Measurements from ENCODE around the gene NT5C3A.
"Not testable (repeated sequence)": the region's sequence is repeated elsewhere in the genome, so short reads cannot be mapped to it uniquely, and the experiment has no call there.

Gene NT5C3A

DNA sequence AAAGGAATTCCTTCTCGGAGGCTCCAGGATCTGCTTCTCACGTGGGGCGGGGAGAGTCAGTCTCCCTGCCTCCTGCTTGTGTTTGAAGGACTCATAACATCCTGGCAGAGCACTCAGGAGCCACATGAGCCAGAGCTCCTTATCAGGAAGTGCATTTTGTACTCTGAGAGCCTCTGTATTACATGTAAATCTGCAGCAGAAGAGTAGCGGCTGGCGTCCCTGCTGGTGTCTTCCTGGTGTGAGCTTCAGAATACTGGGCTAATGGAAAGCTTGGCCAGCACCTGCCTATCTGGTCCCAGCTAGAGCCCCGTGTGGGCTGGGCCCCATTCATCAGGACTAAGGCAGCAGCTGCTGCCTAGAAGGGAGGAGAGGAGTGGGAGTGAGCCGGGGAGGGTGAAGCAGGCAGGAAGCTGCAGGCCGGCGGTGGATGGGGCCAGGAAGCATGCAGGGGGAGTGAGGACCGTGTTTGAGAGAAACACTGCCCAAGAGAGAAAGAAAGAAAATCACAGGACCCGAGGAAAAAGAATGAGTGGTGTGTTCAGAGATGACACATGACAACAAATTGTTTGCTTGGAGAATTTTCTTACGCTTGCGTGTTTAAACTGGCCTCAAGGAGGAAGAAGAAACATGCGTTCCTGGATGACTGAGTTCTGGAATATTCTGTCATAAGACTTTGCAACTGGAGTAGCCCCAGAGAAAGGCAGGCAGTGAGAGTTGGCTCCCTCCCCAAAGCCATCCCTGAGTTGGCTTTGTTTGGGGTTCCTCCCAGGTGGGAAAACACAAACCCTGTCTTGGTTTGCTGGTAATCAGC, 64.0 kb downstream of the NT5C3A start:
- not testable (repeated sequence) for H3K27me3 ChIP-seq (ENCODE audit: insufficient read depth, low read depth); H2AFZ ChIP-seq (ENCODE audit: low read depth); H3K27ac ChIP-seq; H3K9ac ChIP-seq; H4K20me1 ChIP-seq (ENCODE audit: insufficient read depth); H3K79me2 ChIP-seq (ENCODE audit: insufficient read depth, low read depth); H3K4me3 ChIP-seq (IDR thresholded peaks at IDR 0.05; ENCODE audit: insufficient read depth, low read depth, low read length); H3K4me1 ChIP-seq (ENCODE audit: low read depth, poor library complexity, severe bottlenecking); H3K36me3 ChIP-seq (ENCODE audit: insufficient read depth); H3K4me2 ChIP-seq

DNA sequence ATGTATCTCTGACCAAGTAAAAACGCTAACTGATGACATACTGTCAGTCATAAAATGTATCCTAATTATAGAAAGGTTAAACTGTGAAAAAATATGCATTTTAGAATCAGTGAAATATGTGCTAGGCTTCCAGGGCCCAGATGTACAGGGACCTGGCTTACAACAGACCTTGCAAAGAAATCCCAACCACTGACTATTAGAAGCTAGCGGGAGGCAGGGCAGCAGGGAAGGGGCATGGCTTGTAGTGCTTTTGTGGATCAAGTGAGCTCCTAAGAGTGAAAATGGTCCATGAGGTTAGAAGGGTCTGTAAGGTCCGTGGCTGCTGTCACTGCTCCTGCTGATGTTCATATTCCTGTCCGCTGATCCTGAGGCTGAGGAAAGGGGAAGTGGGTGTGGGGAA, 64.6 kb downstream of the NT5C3A start:
- H4K20me1 ChIP-seq (ENCODE audit: insufficient read depth); H3K36me3 ChIP-seq (ENCODE audit: insufficient read depth); H3K4me3 ChIP-seq (IDR thresholded peaks at IDR 0.05; ENCODE audit: insufficient read depth, low read depth, low read length); H3K4me2 ChIP-seq; H3K4me1 ChIP-seq (ENCODE audit: low read depth, poor library complexity, severe bottlenecking); H3K27me3 ChIP-seq (ENCODE audit: insufficient read depth, low read depth); H3K79me2 ChIP-seq (ENCODE audit: insufficient read depth, low read depth); H3K9ac ChIP-seq; H3K27ac ChIP-seq; H2AFZ ChIP-seq (ENCODE audit: low read depth): not testable (repeated sequence)

DNA sequence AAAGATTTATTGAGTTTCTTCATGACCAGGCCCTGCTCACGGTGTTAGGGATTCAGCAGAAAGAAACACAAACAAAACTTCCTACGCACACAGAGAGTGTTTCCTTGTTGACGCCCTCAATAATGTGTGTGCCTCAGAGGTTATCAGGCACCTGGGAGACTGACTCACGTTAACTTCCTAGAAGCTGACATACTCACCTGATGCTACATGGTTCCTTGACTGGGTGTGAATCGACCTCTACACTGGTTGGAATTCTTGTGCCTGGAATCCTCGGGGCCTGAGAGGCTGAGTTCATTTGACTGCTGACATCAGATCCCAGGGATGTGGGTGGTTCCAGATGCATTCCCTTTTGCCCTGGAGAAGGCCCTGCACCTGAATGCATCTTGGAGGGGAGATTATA, 69.8 kb downstream of the NT5C3A start:
- H4K20me1 ChIP-seq (ENCODE audit: insufficient read depth); H3K4me1 ChIP-seq (ENCODE audit: low read depth, poor library complexity, severe bottlenecking); H3K27me3 ChIP-seq (ENCODE audit: insufficient read depth, low read depth); H3K9ac ChIP-seq; H3K27ac ChIP-seq; H3K4me3 ChIP-seq (IDR thresholded peaks at IDR 0.05; ENCODE audit: insufficient read depth, low read depth, low read length); H2AFZ ChIP-seq (ENCODE audit: low read depth); H3K79me2 ChIP-seq (ENCODE audit: insufficient read depth, low read depth); H3K4me2 ChIP-seq; H3K36me3 ChIP-seq (ENCODE audit: insufficient read depth): not testable (repeated sequence)

- not testable (repeated sequence) for H3K79me2 ChIP-seq (ENCODE audit: insufficient read depth, low read depth); H3K36me3 ChIP-seq (ENCODE audit: insufficient read depth); H3K9ac ChIP-seq; H3K27ac ChIP-seq; H3K27me3 ChIP-seq (ENCODE audit: insufficient read depth, low read depth); H3K4me1 ChIP-seq (ENCODE audit: low read depth, poor library complexity, severe bottlenecking); H3K4me3 ChIP-seq (IDR thresholded peaks at IDR 0.05; ENCODE audit: insufficient read depth, low read depth, low read length); H2AFZ ChIP-seq (ENCODE audit: low read depth); H4K20me1 ChIP-seq (ENCODE audit: insufficient read depth); H3K4me2 ChIP-seq
Measured at GRCh38 chr7:32991975-32992700, 70.4 kb downstream of the NT5C3A start.

DNA sequence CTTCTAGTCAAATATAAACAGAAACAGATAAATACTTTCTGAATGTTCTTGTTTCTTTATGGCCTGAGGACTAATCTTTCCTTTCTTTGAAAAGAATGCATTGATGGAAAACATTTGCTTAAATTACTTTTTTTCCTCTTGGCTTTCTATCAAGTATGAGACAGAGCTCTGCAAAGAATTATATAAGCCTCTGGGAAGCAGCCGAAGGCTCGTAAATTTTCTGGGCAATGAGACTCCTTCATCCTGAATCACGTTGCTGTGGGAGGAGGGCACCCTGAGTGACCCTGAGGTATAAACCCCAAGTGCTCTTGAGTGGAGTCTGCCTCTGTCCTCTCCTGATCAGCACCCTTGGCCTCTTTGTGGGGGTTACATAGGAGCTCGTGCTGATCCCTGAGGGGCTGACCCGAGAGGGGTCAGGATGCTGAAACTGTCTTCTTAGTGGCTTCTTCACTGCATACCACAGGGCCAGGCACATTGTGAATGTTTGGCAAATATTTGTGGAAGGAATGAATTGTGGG, 71.4 kb downstream of the NT5C3A start:
- not testable (repeated sequence) for H3K4me2 ChIP-seq; H2AFZ ChIP-seq (ENCODE audit: low read depth); H3K4me1 ChIP-seq (ENCODE audit: low read depth, poor library complexity, severe bottlenecking); H4K20me1 ChIP-seq (ENCODE audit: insufficient read depth); H3K27me3 ChIP-seq (ENCODE audit: insufficient read depth, low read depth); H3K27ac ChIP-seq; H3K79me2 ChIP-seq (ENCODE audit: insufficient read depth, low read depth); H3K36me3 ChIP-seq (ENCODE audit: insufficient read depth); H3K9ac ChIP-seq; H3K4me3 ChIP-seq (IDR thresholded peaks at IDR 0.05; ENCODE audit: insufficient read depth, low read depth, low read length)

DNA sequence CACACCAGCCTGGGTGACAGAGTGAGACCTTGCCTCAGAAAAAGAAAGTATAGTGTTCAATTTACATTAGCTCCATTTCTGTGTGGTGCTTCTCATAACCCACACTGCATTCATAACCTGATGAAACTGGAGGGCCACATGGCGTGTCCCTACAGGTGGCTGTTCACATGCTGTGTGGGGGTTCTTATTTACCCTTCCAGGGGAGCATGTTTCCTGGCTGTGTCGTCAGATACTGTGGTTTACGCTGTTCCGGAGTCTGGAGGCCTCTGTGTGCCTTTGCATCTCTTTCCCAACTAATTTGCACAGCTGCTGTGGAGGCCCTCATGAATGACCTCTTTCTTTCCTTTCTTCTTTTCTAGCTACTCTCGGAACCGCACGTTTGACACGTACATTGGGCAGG, 74.4 kb downstream of the NT5C3A start:
- not testable (repeated sequence) for H3K27me3 ChIP-seq (ENCODE audit: insufficient read depth, low read depth); H3K9ac ChIP-seq; H3K27ac ChIP-seq; H3K4me3 ChIP-seq (IDR thresholded peaks at IDR 0.05; ENCODE audit: insufficient read depth, low read depth, low read length); H2AFZ ChIP-seq (ENCODE audit: low read depth); H4K20me1 ChIP-seq (ENCODE audit: insufficient read depth); H3K4me1 ChIP-seq (ENCODE audit: low read depth, poor library complexity, severe bottlenecking); H3K36me3 ChIP-seq (ENCODE audit: insufficient read depth); H3K4me2 ChIP-seq; H3K79me2 ChIP-seq (ENCODE audit: insufficient read depth, low read depth)

- not testable (repeated sequence) for H3K4me2 ChIP-seq; H3K4me1 ChIP-seq (ENCODE audit: low read depth, poor library complexity, severe bottlenecking); H3K27ac ChIP-seq; H3K27me3 ChIP-seq (ENCODE audit: insufficient read depth, low read depth); H3K79me2 ChIP-seq (ENCODE audit: insufficient read depth, low read depth); H3K36me3 ChIP-seq (ENCODE audit: insufficient read depth); H4K20me1 ChIP-seq (ENCODE audit: insufficient read depth); H2AFZ ChIP-seq (ENCODE audit: low read depth); H3K4me3 ChIP-seq (IDR thresholded peaks at IDR 0.05; ENCODE audit: insufficient read depth, low read depth, low read length); H3K9ac ChIP-seq
Measured at GRCh38 chr7:32979902-32980301, 82.7 kb downstream of the NT5C3A start.

DNA sequence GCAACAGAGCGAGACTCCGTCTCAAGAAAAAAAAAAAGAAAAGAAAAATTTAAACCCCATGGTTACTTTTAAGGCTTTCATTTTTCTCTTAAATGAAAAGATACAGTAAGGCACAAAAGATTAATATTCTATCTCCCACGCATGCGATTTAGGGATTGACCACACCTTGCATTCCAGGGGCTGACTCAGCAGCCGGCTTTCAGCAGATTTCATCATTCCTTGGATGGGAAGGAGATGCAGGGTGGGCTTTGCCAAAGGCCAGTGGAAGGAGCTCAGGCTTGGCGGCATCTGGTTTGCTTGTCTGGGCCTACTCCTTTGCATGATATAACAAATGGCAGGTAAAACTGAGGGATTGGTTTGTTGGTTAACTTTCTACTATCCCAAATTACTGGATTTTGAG, 83.3 kb downstream of the NT5C3A start:
- H4K20me1 ChIP-seq (ENCODE audit: insufficient read depth); H2AFZ ChIP-seq (ENCODE audit: low read depth); H3K79me2 ChIP-seq (ENCODE audit: insufficient read depth, low read depth); H3K9ac ChIP-seq; H3K27ac ChIP-seq; H3K36me3 ChIP-seq (ENCODE audit: insufficient read depth); H3K4me1 ChIP-seq (ENCODE audit: low read depth, poor library complexity, severe bottlenecking); H3K4me3 ChIP-seq (IDR thresholded peaks at IDR 0.05; ENCODE audit: insufficient read depth, low read depth, low read length); H3K4me2 ChIP-seq; H3K27me3 ChIP-seq (ENCODE audit: insufficient read depth, low read depth): not testable (repeated sequence)

DNA sequence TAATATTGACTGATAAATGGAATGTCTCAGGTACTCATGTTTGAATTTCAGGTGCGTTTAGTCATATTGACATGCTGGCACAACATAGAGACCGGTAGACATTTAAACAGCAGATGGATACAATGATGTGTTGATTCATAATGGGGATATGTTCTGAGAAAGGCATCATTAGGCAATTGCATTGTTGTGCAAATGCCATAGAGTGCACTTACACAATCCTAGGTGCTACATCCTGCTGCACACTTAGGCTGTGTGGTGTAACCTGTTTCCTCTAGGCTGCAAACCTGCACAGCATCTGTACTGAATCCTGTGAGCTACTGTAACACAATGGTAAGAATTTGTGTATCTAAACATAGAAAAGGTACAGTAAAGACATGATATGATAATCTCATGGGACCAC, 85.4 kb downstream of the NT5C3A start:
- H3K4me1 ChIP-seq (ENCODE audit: low read depth, poor library complexity, severe bottlenecking); H3K9ac ChIP-seq; H3K79me2 ChIP-seq (ENCODE audit: insufficient read depth, low read depth); H3K27me3 ChIP-seq (ENCODE audit: insufficient read depth, low read depth); H4K20me1 ChIP-seq (ENCODE audit: insufficient read depth); H3K27ac ChIP-seq; H3K4me3 ChIP-seq (IDR thresholded peaks at IDR 0.05; ENCODE audit: insufficient read depth, low read depth, low read length); H2AFZ ChIP-seq (ENCODE audit: low read depth); H3K4me2 ChIP-seq; H3K36me3 ChIP-seq (ENCODE audit: insufficient read depth): not testable (repeated sequence)

GRCh38 chr7:32971967-32972366, 90.6 kb downstream of the NT5C3A start:
- H3K79me2 ChIP-seq (ENCODE audit: insufficient read depth, low read depth); H4K20me1 ChIP-seq (ENCODE audit: insufficient read depth); H3K9ac ChIP-seq; H3K4me1 ChIP-seq (ENCODE audit: low read depth, poor library complexity, severe bottlenecking); H3K27me3 ChIP-seq (ENCODE audit: insufficient read depth, low read depth); H3K4me3 ChIP-seq (IDR thresholded peaks at IDR 0.05; ENCODE audit: insufficient read depth, low read depth, low read length); H2AFZ ChIP-seq (ENCODE audit: low read depth); H3K4me2 ChIP-seq; H3K27ac ChIP-seq; H3K36me3 ChIP-seq (ENCODE audit: insufficient read depth): not testable (repeated sequence)

Data from KMS-11 (cell line).